CD4-positive, alpha-beta T cell treated with Interleukin-4 for 1 hour (primary cell): ENCODE results near the gene NRIP1.

Experiments used
- DNase-seq, 2 donors: peaks; one replicate each; pipeline ENCODE4 v3.0.0-alpha.2; 2020 to 2022

NRIP1 gene

DNA sequence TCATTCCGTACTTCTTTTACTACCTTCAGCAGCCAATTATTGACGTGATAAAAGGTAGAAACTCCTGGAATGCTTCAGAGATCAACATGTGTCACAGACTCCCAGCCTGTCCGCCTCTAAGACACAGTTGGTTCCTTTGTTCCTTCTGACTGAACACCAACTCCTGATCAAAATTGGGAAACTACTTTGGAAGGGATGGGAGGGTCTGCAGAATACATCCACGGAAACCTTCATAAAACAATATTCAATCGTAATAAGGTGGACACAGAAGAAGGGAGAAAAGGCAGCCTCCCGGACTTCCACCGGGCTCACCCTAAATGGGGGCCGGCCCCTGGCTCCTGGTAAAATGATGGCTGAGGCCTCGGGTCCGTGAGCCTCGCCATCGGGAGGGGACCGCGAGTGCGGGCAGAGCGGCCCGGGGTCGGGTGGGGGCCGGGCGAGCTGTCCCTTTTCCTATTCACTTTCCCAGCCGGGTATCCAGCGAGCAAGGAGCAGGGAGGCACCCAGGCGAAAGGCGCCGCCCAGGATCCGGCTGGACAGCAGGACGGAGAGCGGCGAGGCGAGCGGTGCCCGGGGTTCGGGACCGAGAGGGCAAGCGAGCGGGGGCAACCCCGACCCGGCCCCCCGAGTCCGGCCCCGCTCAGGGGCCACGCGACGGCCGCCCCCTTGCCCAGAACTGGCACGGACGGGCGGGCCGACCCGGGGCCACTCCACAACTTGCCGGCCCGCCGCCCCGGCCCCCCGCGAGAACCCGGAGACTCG lies 805 bp downstream of the NRIP1 start:
- no peak for DNase-seq

DNA sequence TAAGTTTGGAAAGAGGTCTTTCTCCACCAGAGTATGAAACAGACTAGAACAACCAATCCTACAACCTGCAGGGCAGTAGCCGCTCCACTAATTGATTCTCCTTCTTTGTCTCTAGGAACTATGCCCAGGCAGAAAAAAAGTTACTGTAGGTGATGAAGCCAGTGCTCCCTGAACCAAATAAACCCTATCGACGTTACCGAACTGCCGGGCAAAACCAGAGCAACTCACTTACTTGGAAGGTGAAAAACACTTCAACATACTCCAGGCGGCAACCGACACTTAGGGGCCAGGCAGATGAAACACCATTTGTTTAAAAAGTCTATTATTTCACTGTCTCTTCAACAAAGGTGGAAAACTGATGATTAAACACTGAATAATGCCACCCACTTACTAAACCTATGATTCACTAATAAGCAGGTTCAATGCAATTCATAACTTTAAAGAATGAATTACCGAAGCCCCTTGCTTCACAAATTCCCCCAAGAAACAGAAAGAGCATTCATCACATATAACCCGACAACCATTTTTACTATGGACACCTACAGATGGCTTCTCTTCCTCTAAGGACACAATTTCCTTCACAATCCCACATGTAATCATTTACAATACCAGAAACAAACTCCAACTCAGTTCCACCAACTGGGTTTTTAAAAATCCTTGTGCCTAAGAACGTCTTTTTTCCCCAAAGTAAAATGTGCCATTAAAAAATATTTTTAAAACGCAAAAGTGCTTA lies 1.6 kb downstream of the NRIP1 start:
- DNase-seq: peak in 1 of 2 donors; percentile 31

DNA sequence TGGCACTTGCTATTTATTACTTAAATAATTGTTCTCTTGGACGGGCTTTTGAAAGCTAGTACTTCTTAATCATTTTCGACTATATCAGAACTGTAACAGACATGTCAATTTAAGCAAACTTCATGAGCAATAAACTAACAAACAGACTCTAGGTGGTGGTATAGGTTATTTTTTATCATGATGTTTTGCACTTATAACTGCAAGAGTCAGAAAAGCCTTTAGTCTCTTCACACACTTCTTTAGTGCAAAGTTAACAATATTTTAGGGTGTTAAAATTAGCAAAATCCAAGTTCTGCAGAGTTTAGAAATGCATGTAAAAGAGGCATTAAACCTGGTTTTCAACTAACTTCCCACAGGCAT lies 2.2 kb downstream of the NRIP1 start:
- peak in 1 of 2 donors; percentile 51 for DNase-seq

DNA sequence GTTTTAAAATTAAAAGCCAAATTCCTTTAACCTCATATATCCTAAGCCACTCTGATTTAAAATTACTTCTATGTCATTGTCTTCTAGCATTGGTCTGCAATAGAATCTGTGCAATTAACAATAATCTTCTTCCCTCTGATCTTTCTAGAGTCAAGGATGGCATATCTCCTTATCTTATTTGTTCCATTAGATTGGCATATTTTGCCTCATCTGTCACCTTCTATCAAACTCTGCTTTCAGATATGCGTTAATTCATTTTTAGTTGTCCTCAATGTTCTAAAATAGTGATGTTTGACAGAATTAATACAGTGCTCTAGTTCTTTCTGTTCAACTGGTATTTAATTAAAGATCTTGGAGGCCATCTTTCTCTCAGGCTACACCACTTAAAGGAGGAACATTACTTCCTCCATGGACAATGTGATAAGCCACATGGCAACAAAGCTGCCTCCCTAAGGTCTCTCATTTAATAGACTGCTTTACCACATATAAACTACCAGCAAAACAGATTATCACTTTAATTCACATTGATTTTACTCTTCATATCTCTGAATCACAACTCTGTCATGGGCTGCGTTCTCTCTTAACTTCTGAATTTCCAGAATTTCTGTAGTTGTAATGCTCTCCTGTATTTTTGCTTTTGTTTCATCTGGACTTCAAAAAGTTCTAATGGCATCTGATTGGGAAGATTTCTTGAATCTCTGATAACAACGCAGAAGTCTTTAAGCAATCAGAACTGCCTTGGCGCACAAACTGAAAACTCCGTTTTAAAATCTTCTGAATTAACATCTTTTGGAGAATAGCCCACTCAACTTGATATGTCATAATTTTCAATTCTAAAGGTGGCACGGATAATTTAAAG lies 2.8 kb downstream of the NRIP1 start:
- no peak for DNase-seq

DNA sequence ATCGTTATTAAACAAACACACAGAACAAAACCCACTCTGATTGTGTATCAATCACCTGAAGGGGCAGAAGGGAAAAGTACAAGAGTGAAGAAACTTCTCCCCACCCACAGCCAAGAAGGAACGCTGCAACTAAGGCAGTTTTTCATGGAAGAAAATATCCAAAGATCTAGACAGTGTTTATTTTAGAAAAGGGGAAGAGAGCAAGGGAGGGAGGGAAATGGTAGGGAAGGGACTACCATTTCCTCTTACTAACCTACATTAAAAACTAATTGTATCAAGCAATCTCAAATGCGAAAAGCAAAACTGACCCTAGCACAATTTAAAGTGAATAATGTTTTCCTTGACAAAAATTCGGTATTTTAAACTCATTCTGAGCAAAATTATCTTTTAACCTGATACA lies 3.5 kb downstream of the NRIP1 start:
- DNase-seq: no peak

DNA sequence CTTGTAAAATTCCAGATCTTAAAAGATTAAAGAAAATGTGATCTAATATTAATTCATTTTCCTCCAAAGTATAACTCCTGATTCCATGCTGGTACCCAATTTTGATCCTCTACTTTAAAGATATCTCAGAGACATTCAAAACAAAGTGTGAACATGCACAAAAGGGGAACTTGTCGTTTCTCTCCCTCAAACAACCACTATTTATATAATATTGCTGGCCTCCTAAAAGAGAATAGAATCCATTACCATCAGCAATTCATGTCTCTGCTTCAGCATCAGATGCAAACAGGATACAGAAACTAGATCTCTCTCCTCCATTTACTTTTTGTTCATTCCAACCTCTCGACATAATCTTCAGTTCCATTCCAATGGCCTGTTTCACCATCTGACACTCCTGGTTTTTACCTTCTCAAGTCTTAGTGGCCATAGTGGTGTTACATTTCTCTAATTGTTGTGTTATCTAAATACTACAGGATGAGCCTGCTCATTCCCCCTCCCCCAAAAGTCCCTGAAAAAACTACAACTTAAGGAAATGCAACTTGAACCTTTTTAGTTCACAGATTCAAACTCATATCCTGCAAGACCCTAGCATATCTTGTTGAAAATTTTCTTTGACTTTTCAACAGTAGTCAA lies 4.1 kb downstream of the NRIP1 start:
- no peak for DNase-seq

DNA sequence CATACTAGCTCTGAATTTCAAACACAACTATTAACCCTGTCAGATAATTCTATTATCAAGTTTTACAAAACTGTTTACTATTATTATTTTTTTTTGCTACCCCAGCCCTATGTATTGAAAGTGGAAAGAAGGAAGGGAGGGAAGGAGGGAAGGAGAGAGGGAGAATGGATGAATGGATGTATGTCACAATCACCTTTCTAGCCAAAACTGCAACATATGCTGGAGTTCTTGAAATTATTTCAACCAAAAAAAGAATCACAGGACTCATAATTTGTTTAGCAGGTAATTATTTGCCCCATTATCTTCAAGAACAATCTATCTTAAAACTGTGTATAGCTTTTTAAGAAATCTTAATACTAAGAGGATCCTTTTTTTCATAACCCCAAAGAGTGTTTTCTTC lies 5.4 kb downstream of the NRIP1 start:
- no peak for DNase-seq

DNA sequence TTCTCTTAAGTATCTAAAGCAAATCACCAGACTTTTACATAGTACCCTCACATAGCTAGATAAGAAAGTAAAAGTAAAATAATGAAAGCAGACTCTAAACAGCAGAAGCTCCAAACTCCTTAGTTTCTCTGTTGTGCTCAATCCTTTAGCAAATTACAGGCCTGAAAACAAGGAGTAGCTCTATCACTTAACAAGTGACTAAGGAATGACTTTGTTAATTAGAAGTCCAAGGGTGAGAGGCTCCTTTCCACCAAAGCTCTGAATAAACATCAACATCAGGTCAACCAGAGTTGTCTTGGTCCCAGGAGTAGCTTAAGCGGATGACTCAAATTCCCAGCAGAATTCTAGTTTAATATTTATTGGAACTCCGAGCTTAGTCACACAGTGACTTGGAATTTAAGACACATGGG lies 5.9 kb downstream of the NRIP1 start:
- no peak for DNase-seq

DNA sequence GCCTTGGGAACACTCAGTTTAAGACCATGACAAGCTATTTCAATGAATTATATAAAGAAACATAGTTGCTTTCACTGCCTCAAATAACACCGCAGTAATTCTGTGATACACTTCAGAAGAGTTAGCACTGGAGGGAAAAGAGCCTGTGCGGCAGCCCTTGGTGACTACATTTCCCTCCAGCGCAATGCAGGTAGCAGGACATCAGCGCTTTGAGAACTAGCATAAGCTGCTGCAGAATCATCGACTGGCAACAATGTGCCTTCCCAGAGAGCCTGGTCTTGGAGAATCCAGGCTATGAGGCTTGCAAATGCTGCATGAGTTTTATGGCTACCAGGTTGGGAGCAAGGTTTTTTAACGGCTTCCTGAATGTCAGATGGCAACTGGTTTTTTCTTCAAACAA lies 7.5 kb downstream of the NRIP1 start:
- DNase-seq: no peak

DNA sequence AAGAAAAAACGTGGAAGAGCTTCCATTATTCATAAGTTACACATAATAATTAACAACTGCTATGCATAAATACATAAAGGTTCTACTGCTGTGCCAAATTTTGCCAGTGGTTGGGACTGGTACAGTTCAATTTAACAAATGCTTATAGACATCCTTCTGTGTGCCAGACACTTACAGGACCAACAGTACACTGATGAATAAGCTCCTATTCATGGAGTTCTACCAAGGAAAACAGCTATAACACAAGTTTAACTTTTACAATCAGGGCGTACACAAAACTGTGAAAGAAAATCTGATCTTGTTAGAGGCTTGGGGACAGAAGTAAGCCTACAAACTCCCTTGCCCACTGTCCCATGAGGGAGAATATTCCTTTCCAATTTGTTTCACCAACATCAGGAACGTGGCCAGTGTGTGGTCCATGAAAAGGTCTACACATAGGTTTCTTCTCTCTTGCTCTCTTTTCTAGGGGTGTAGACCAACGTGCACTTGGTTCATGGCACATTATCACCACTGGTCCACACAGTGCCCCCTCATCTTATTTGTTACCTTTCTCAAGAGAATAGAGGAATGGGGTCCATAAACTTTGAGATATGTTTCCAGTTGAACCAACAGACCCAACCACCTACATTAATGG lies 10.1 kb downstream of the NRIP1 start:
- no peak for DNase-seq

DNA sequence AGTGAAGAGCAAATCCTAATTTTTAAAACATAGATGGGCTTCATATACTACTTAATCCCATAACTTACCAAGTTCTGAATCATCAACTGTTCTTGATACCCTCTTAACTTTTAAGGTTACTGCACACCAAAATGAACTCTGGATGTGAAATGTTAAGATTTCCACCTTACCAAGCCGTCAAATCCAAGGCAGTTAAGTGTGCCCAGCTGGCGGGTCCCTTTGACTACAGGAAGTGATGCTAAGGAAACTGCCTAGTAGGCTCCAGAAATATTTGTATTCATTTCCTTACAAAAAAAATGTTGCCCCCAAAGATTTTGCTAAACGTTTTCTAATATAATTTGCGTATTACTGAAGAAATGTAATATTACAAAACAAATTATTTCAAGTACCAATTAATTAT lies 10.7 kb downstream of the NRIP1 start:
- DNase-seq: no peak

DNA sequence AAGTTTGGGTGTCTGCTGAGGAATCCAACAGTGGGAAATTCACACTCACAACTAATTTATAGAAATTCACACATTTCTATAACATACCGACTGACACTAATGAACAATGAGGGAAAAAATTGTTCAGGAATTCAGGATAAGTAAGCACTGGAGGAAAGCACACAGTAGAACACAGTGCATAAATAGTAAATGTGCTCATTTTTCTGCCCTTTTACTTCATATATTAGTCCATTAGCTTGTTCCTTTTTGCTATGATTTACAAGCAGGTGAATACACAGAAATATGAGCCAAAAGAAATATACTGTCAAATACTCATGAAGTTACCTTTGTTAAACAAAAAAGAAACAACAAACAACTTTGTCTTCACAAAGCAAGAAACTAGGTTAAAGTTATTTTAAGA lies 11.3 kb downstream of the NRIP1 start:
- no peak for DNase-seq

DNA sequence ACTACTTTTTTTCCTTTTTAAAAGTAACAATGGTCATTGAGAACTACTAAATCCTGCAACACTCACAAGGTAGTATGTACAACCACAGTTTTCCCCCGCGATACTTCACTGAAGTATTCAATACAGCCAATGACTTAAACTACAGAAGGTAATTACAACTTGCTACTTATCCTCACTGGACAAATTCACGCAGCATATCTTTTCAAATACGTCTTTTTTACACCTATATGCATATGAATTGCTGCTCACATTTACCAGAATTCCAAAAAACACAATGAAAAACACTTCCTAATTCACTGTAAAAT lies 12.4 kb downstream of the NRIP1 start:
- no peak for DNase-seq

DNA sequence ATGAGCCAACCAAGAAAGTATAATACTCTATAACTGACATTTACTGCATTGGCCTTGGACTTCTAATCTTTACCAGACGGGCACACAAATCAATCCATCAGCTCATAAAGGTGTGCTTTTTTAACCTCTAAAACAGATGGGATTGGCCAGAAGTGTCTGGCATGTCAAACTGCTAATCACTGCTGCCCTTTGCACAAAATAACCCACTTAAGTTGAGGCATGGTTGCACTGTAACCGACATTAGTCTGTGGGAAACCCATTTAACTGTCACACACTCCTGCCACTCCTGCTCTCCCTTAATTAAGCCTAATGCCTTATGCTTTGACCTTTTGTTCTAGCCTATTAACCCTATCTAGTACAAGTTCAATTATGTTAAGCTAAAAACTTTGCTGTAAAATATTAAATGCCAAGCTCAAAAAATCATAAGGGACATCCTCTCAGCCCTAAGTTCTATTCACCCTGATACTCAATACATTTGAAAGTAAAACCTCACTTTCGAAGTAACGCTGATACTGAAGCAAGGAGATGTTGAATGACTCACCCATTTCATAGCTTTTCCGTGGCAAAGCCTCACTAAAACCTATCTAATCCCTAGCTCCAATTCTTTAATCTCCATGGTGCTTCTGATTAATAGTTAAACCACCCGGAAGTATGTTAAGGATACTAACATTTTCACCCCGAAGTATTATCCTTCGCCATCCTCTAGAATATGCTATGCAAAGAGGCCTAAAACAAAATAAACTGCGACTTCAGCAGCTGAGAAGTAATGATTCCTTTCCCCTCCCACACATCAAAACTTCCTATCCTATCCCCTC lies 12.9 kb downstream of the NRIP1 start:
- no peak for DNase-seq

DNA sequence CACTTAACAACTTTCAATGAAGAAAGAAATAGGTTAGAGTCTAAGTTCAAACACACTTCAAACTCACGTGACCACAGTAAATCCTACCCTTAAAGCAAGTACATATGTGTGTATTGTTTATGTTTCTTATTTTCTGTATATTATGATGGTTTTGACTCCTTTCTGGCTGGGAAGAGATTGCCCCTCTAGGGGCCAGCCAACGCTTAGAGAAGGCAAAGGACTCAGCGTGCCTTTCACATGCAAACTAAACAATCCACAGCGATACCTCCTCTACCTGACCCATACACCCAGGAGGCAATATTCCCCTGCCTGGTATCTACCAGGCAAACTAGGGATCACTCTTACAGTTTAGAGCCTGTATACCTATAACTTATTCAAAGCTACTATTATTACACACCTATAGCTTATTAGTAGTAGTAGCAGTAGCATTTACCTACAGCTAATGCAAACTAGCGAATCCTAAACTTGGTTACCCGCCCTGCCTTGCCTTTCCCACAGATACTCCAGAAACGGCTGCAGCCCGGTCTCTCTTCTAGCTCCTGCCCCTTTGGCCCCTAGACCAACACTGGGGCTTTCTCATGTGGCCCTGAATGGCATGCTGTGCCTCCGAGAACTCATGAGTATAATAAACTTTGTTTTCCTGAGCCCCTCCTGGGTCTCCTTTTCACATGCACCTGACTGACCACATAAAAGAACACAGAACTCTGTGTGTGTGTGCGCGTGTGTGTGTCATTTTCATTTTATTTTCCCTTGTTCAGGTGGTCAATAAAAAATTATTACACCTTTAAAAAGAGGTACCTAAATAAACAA lies 14.0 kb downstream of the NRIP1 start:
- no peak for DNase-seq

DNA sequence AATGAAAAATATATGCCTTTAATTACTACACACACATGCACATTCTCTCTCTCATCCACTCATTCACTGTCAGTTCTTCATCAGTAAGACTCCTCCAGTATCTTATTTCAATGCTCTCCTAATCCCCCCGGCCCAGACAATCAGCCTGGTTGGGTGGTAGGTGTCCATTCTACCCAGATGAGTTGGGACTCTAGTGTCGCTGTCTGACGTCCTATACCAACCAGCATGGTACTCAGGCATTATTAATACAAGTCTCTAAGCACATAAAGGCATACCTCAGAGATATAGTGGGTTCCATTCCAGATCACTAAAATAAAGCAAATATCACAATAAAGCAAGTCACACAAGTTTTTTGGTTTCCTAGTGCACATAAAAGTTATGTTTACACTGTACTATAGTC lies 19.8 kb downstream of the NRIP1 start:
- no peak for DNase-seq

DNA sequence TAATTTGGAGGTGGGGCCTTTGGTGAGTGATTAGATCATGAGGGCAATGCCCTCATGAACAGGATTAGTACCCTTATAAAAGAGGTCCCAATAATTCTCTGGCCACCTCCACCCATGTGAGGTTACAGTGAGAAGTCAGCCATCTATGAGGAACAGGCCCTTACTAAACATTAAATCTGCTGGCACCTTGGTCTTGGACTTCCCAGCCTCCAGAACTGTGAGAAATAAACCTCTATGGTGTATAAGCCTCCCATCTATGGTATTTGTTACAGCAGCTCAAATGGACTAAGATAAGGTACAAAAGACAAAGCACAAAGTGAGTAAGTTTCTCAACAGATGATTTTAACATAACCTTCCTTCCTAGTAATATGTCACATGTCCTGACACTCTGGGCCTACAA lies 22.3 kb downstream of the NRIP1 start:
- DNase-seq: no peak

DNA sequence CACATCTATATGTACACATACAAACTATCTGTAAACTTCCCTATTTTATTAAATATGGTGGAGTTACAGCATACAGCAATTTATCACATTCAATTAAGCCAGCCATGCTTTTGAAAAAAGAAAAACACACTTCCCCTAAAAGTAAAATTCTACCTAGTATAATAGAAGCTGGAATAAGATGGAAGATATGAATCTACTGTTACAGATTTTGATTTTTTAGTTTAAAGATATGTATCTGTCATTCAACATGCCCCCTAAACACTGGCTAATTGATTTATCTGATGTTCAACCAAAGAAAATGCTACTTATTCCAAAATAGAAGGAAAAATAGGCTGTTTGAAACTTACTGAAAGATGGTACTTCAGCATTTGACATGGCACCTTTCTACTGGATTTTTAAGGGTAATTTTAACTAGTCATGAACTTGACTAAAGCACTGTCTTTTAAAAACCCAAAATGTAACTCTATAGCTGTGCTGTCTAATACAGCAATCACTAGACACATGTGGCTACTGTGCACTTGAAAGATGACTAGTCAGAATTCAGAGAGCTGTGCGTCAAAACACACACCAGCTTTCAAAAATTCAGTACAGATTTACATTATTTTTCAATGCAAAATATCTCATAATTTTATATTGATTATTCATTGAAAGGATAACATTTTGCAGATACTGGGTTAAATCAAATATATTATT lies 25.0 kb downstream of the NRIP1 start:
- no peak for DNase-seq

DNA sequence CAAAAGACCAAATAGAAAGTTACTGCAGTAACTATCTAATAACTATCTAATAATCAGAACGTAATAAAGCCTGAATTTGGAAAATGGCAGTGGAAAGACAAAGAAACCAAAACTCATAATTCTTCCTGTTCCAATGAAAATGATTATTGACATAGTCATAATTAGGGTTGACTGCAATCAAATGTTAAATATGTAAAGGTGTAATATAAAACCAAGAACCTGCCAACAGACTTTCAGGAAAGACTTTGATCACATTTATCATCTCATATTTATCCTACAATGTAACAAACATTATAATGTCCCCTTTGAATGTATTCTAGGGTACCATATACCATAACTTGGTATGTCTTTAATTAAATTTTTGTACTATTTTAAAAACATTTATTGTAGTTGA lies 26.9 kb downstream of the NRIP1 start:
- no peak for DNase-seq

DNA sequence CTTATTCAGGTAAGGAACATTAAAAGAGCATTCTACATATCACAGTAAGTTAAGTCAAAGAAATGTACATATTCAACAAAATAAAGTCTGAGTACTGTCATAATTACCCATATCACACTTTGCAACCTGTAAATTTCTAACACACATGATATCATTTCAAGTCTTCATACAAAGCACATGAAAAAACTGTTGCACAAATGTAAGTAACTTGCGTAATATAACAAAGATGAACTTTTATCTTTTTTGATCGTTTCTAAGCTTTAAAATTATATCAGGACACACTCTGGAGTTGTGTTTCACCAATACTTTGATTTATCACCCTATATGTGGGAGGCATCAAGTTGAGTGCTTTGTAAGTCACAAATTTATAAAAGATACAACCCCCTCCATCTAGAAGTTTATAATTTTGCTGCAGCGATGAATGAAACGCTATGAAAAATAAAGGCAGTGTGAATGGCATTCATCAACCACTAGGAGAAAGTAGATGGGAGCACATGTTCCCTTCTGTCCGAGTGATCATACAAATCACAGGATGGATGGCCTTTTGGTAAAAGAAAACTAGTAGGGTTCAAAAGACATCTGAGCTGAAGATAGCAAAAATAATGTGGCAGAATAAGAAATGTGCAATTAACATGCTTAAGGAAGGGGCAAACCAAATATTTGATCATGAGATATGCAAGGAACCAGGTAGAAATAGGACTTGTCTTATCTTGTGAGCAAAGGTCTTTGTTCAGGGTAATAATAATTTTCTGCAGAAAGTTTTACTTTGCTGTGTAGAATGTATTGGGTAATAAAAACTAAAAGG lies 27.5 kb downstream of the NRIP1 start:
- DNase-seq: no peak
